Activated naive CD8-positive, alpha-beta T cell treated with anti-CD3 and anti-CD28 coated beads, Interleukin-2, amount 50 U/mL, for 16 hours (primary cell): ENCODE data around the gene DIAPH1.

ENCODE experiments used
- DNase-seq: peaks from one replicate; pipeline ENCODE4 v3.0.0-alpha.2; 2020; ENCODE audit warnings: low read depth, low spot score

The DIAPH1 gene

GRCh38 chr5:141484310-141484640, 134.5 kb downstream of the DIAPH1 start:
- no peak for DNase-seq

GRCh38 chr5:141483902-141484301, 134.9 kb downstream of the DIAPH1 start:
- DNase-seq = no peak

- no peak for DNase-seq
Observed at GRCh38 chr5:141479776-141480175, 139.0 kb downstream of the DIAPH1 start.

GRCh38 chr5:141478321-141478945, 140.4 kb downstream of the DIAPH1 start:
- no peak for DNase-seq

GRCh38 chr5:141477815-141478214, 141.0 kb downstream of the DIAPH1 start:
- DNase-seq = no peak

- no peak for DNase-seq
Observed at GRCh38 chr5:141477044-141477575, 141.7 kb downstream of the DIAPH1 start.

- DNase-seq = no peak
Observed at GRCh38 chr5:141476132-141476911, 142.5 kb downstream of the DIAPH1 start.

- no peak for DNase-seq
Observed at GRCh38 chr5:141475625-141476131, 143.1 kb downstream of the DIAPH1 start, which contains the start of gene PCDHGC3. TSS of gene PCDHGC3 (plus strand) at chr5:141475966. CDS start at chr5:141476117, 151 bp downstream.

GRCh38 chr5:141465351-141465750, 153.4 kb downstream of the DIAPH1 start:
- no peak for DNase-seq
